NCI-H524 (cell line): ENCODE results near the gene ALOXE3.
"Not testable (repeated sequence)": the region's sequence is repeated elsewhere in the genome, so short reads cannot be mapped to it uniquely, and the experiment has no call there.

Source experiments
- DNase-seq, 2 experiments: peaks; one replicate each; lab custom pipeline; 2025; lab: John Stamatoyannopoulos, UW

Gene ALOXE3

DNA sequence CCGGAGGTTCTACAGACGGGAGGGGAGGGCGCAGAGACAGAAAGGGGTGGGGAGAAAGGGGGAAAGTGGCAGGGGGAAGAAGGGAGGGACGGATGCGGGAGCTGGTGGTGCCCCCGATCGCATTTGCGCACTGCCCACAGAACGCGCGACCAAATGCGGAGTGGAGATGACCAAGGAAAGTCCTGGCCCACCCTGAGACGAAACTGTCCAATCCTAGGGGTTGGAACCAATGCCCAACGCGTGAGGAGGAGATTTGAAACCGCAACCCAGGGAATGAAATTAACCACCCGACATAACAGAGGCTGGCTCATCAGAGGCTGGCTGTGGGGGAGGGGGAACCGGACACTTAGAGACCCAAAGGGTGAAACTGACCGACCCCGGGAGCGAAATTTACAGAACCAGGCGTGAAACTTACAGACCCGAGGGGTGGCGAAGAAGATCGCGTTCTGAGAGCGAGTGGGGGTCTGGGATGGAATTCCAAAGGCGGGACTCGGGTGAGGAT lies 4.2 kb upstream of the ALOXE3 start:
- DNase-seq = no peak

DNA sequence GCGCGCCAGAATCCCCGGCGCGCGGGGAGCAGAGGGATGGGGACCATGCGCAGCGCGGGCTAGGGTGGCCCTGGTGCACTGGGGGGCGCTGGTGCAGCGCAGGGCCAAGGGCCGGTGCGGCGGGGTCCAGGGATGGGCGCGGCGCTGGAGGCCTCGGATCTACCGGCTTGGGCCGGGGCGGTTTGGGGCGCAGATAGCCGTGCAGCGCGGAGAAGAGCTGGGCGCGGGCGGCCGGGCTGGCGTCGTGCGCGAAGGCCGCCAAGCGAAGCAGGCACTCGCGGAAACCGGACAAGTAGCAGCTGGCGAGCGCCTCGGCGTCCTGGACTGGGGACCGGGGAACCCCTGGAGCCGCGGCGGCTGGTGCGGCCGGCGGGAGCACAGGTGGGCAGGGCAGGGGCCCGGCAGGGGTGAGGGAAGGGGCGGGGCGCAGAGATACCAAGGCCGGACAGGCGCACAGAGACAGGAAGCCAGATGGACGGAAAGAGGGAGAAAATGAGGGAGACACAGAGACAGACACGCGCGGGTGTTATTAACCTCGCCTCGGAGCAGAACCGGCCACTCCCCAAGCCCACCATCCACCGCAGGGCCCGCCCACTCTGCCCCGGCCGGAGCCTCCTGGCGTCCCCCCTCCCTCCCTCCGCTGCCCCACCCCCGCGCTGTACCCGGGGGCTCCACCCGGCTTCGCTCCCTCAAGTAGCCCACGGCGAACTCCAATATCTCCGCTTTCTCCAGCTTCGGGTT lies 3.5 kb upstream of the ALOXE3 start:
- DNase-seq = peak in 1 of 2 experiments; percentile 68

DNA sequence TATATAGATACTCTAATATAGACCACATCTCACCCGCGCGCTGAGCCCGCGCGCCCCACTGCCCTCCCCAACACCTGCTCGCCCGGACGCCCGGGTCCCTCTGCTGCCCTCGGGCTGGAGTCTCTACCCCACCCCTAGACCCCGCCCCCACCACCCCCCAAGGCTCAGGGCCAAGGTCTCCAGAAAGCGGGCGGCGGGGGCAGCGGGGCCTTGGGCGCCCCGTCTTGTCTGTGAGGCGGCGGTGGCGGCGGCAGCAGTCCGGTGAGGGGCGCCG lies 3.0 kb upstream of the ALOXE3 start:
- no peak for DNase-seq

DNA sequence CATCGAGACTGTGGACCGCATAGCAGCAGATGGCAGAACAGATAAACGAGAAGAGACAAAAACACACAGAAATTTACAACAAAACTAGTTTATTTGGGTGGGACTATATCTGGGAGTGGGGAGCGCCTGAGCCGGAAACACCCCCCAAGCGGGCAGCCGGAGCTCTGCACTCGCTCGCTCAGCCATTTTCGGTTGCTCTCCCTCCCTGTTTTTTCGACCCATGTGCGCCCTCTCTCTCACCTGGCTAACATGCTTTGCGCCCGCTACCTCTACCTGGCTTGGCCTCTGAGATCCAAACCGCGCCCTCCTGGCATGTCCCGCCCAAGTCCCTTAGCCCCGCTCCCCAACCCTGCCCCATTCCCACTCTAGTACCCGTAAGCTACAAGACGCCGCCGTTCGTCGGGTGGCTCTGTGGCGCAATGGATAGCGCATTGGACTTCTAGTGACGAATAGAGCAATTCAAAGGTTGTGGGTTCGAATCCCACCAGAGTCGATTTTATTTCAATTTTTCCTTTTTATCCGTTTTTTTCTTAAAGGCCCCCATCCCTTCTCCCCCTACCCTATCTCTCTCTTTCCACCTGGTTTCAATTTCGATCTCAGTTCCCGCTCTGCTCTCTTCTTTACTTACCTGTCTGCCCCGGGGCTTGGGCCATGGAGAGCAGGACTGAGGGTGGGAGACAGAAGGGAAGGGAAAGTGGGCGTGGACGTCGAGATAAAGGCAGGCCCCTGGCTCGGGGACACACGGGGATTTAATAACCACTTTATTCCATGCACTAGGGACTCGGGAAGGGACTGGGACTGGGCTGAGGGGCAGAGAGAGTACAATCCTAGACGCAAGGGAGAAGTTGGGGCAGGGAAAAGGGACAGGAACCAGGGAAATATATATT lies 2.4 kb upstream of the ALOXE3 start:
- DNase-seq = peak; percentile 34 to 63

DNA sequence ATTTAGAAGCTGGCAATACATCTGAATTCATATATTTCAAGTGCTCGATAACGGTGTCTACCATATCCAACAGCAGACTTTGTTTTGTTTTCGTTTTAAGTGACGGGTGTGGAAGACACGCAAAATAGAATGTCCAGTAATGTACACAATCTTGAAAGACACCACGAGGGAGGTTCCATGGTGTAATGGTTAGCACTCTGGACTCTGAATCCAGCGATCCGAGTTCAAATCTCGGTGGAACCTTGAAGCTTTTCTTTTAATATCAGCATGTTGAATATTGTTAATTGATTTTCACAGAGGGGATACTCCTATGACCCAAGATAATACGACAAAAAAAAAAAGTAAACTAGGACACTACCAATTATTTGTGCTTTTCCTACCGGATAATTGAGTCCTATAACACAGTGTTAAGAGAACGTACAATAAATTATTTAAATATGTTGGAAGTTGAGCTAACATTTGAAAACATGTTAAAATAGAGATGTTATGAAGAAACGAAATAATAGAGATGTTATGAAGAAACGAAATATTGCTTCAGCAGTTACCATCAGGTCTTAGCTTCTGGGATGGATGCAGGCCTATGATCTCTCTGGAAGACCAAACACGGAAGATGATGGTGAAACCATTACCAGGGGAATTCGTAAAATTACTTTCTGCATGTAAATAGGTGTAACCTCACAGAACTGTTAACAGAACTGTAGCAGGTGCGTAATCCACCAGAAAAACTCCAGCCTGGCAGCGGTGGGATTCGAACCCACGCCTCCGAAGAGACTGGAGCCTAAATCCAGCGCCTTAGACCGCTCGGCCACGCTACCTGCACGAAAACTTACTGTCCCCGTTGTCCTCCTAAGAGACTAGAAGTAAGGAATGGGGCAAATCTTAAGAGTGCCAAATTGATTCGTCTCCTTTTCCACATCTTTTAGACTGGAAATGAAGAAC lies 1.5 kb upstream of the ALOXE3 start:
- peak; percentile 51 to 83 for DNase-seq

DNA sequence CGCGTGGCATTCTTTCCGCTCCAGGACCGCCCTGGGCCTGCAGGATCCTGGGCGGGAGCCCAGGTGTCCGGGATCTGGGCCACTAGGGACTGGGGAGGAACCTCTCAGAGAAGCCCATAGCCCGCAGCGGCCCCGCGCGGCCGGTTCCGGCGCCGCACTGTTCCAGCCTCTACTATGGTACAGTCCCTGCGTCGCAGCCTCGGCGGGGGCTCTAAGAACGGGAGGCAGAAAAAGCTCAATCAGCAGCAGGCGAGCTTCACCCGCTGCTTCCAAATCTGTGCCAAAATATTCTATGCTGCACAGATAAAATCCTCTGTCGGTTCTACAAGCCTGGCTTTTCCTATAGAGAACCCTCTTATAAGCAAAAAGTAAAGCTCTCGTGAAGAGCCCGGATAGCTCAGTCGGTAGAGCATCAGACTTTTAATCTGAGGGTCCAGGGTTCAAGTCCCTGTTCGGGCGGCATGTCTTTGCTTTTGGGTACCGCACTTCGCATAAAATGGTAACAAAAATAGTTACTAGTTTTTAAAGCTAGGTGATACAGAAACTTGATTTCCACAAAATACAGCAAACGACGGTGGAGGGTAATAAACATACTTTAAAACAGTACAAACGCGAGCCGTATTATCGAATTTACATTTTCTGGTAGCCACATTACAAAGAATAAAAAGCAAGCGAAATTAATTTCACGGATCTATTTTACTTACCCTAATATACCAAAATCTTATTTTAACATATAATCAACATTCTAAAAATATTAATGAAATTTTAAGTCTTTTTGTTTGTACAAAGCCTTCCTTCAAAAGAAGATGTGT lies 661 bp upstream of the ALOXE3 start:
- DNase-seq = peak in 1 of 2 experiments; percentile 83

DNA sequence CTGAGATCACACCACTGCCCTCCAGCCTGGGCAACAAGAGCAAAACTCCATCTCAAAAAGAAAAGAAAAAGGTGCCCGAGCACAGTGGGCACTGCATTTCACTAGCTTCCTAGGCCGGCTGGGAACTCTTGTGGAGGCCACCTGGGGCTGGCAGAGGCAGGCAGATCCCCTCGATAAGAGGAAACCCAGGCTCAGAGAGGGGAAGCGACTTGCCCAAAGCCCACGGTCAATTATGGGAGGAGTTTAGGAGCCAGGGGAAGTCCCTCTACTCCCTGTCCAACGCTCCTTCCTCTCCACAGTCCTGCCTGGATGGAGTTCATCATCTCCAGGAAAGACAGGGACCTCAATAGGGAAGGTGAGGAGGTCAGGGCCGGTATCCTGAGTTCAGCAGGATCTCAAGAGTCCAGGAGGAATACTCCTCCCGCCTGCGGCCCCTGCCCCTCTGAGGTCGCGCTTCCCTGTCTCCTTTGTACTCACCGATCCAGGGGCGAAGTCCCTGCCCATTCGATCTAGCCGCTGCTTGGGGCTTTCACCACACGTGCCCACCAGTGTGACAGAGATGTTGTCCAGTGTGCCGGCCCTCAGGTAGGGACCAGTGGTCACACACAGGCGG lies 841 bp downstream of the ALOXE3 start:
- peak in 1 of 2 experiments; percentile 4 for DNase-seq

DNA sequence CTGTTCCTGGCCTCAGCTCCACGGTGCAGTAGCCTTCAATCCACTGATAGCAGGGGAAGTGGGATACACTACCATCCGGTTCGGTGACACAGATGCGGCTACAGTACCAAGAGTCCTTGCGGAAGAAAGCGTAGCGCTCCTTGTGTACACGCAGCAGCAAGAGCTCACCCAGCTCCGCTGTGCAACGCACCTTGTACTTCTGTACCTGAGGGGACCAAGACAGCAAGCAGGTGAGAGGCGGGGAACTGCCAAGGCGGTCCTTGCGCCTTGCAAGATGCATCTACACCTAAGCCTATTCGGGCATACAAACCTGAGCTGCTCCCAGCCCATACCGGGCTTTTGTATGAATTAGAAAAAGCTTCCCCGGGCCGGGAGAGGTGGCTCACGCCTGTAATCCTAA lies 1.5 kb downstream of the ALOXE3 start:
- no peak for DNase-seq

DNA sequence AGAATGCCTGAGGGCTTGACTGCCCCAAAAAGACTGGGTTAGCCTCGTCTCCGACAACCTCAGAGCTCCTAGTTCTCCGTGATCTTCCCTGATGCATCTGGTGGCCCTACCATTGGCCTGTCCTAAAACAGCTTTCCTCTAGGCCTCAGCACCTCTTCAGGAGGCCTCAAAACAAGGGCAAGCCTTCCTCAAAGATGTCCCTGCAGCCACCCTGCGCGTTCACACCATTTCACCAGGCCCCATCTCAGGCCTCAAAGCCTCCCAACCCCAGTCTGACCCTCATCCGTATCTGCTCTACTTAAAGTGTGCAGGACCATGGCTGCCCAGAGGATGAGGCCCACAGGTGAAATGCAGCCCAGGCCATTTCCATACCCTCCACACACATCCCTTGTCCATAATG lies 7.4 kb downstream of the ALOXE3 start:
- DNase-seq = no peak

DNA sequence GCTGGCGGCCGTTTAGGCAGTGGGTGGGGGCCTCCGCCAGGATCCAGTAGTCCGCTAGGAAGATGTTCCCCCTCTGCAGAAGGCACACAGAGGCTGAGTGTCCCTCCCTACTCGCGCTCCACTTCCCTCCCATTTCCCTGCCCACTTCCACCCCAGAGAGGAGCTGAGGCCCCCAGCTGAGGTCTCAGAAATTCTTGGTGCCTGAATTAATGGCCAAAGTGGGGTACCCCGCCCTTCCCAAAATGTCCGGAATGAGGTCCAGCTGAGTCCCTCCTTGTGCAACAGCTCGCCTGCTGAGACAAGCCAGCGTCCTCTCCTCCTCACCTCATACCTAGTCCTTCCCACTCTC lies 7.9 kb downstream of the ALOXE3 start:
- DNase-seq = no peak

DNA sequence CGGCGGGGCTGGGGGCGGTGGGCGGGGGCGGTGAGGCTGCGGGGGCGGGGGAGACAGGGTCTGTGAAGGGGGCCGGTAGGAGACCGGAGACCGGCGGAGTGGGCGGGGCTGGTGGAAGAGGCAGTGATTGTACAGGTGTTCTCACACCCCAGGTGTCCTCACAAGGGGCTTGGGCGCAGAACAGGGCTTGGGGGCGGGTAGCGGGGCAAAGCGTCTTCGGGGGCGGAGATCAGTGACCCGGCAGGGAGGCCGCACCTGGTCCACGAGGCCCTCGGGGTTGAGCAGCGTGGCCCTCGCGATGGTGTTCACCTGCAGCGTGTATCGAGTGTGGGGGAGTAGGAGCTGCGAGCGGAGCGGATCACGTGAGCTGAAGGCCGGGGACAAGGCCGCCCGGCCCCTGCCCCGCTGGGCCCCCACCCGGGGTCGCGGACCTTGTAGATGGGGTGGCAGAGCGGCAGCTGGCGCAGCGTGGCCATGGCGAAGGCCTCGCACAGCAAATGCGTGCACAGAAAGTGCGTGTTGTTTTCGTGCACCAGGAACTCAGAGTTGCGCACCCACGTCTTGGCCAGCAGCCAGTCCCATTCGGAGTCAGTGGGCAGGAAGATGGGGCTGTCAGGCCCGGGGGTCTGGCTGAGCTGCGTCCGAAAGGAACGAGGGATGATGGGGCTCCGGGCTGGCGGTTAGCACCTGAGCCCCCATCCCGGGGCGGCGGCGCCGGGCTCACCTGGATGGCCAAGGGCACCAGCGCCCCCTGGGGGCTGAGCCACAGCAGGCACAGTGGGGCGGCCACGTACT lies 8.5 kb downstream of the ALOXE3 start:
- peak in 1 of 2 experiments; percentile 24 for DNase-seq

DNA sequence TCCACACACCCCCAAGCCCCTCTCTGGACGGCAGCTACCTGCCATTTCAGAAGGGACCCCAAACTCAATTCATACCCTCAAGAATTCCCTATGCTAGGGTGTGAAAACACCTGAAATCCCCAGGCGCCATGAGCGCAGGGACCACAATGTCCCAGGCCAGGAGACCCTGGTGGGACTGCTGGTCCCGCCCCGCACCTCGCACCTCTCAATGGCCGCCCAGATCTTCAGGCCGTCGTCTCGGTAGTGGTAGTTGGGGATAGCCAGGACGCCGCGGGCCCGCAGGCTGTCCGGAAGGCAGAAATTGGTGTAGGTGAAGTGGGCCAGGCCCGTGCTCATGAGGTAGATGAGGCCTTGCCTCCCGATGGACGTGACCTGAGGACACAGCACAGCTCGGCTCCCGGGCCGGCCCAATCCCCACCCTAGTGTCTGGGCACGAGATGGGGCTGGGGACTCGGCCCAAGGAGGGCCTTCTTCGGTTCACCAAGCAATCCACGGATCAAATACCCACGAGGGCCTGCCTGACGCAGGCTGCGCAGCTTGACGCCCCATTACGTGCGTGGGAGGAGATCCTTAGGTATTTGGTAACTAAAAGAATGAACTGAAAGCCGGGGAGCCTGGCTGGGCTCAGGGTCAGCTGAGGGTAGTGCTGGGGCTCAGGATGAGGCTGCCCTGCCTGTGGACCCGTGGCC lies 9.2 kb downstream of the ALOXE3 start:
- DNase-seq = no peak

DNA sequence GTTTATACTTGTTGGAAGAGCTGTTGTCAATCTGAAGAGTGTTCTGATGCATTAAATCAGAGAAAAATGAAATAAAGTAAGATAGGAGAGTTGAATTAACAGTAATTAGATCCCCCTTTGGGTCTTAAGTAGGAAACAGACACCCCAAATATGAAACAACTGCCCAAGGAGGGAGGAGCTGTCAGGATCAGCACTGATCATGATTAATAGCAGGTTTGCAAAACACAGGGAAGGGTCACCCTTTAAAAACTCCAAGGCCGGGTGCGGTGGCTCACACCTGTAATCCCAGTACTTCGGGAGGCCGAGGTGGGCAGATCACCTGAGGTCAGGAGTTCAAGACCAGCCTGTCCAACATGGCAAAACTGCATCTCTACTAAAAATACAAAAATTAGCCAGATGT lies 11.3 kb downstream of the ALOXE3 start:
- not testable (repeated sequence) for DNase-seq

DNA sequence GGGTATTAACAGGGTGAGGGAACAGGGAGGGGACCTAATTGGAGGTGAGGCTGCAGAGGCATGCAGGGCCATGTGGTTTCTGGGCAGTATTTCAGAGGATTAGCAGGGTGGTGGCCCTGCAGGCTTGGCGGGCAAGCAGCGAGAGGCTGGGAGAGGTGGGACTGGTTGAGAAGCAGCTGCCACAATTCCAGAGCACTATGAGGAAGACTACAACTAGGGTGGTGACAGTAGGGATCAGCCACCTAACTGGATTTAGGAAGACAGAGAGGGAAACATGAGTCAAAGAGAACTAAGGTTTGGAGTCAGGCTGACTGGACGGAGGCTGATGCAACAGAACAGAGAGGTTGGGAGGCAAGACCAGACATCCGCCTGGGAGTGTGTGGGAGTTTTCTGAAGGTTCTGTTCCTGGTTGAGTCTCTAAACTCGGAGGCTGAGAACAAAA lies 12.3 kb downstream of the ALOXE3 start:
- no peak for DNase-seq

DNA sequence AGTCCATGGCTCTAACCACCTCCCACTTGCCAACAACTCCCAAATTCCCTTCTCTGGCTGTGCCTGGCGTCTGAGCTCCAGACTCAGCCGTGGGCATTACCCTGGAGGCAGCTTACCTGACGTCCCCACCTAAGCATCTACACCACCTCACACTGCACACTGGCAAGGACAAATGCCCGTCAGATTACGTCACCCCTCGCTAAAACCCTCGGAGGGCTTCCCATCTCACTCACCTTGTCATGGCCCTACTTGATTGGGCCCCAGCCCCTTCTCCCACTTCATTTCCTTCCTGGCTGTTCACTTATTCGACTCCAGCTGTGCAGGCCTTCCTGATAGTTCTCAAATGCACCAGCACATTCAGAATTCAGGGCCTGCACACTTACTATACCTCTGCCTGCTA lies 13.4 kb downstream of the ALOXE3 start:
- DNase-seq = no peak

DNA sequence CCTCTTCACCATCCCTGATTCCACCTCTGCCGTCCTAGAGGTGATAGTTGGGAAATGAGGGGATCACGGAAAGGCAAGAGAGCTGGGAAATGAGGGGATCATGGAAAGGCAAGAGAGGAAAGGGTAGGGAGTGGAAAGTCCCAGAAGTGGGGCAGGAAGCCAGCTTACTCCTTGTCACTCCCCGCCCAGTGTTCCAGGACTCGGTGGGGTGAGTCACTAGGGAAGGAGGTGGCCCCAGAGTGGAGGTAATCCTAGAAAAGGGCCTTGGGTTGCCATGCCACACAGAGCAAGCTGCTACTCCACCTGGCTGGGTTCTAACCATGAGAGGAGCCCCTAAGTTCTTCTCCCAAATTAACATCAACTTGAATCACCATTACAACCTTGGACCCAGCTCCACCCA lies 14.8 kb downstream of the ALOXE3 start:
- no peak for DNase-seq

DNA sequence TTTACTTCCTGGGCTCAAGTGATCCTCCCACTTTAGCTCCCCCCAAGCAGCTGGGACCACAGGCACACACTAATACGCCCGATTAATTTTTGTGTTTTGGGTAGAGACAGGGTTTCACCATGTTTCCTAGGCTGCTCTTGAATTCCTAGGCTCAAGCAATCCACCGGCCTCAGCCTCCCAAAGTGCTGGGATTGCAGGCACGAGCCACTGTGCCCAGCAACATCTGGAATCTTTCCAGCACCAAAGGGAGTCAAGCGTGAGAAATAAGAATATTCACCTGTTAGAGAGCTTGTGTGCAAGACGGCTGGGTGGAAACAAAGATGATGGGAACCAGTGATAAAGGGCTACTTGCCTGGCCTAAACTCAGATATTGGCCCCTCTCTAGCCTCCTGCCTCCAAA lies 16.6 kb downstream of the ALOXE3 start:
- DNase-seq = no peak

DNA sequence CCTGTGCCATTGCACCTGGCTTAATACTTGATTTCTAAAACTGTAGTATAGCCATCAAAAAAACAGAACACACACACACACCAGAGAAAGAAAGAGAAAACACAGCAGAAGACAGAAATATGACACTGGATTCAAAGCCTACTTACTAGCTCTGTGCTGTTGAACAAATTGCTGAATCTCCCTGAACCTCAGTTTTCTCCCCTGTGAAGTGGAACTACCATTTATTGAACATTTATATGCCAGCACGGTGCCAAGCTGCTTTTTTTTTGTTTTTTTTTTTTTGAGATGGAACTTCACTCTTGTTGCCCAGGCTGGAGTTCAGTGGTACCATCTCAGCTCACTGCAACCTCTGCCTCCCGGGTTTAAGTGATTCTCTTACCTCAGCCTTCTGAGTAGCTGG lies 17.6 kb downstream of the ALOXE3 start:
- no peak for DNase-seq

DNA sequence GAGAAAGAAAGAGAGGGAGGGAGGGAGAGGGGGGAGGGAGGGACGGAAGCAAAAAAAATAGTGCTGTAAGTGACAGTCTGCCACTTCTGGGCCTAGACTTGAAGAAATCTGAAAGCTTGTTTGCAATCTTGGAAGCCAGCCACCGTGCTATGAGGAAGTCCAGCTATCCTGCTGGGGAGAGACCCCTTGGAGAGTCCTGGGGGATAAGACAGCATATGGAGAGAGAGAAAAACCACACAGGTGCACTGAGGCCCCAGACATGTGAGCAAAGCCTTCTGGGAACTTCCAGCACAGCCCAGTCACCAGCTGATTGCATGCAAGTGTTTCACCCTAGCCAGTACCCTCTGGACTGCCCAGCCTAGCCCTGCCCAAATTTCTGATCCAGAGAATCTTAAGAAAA lies 18.2 kb downstream of the ALOXE3 start:
- no peak for DNase-seq

DNA sequence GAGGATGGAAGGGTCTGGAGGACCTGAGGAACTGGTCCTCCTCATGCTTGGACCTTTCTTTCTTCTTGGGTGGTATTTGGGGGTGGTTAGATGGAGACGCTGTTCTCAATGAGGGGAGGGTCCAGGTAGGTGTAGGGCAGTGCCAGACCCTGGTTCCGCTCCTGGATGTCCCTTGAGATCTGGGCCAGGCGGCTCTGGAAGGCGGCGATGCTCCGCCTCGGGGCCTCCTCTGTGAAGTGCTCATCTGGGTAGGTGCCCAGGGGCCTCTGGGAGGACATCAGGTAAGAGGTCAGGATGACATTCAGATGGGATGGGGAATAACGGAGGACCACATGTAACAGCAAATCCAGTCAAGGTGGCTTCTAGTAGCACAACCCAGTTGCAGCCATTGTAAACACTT lies 21.8 kb downstream of the ALOXE3 start:
- no peak for DNase-seq
